NCI-H748 treated with DMSO at 0.1 percent for 48 hours (cell line): ENCODE measurements around the gene TECTB.

Source experiments
- DNase-seq: peaks from one replicate; lab custom pipeline; 2025; lab: John Stamatoyannopoulos, UW

The TECTB gene

DNA sequence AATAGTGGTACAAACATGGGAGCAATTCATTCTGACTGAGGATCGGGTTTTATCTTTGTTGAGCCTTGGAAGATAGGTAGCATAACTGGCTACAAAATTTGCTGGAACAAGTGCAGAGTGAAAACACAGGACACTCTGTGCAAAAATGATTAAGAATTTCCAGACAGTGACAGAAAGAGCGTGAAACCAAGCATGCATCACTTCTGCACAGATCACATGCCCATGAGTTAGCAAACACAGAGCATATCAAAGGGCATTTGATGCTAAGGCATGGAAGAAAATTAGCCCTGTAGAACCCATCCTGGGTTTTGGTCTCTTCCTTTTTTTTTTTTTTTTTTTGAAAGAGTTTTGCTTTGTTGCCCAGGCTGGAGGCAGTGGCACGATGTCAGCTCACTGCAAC lies 28.3 kb downstream of the TECTB start:
- DNase-seq: no peak

DNA sequence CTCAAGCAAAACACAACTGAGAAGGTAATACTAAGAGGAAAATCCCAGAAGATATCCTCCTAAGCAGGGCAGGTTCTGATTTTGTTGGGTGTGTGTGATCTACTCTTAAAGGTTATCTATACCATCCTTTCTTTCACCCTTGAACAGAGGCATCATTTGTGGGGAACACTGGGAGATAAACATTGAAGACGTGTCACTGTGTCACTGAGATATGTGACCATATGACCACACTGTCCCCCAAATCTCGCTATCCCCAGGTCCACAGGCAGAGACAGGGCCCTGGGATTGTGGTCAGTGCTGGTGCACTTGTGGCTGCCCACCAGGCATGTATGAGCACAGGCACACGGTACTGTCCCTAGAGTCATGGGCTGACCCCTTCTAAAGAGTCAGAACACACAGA lies 30.0 kb downstream of the TECTB start:
- no peak for DNase-seq

DNA sequence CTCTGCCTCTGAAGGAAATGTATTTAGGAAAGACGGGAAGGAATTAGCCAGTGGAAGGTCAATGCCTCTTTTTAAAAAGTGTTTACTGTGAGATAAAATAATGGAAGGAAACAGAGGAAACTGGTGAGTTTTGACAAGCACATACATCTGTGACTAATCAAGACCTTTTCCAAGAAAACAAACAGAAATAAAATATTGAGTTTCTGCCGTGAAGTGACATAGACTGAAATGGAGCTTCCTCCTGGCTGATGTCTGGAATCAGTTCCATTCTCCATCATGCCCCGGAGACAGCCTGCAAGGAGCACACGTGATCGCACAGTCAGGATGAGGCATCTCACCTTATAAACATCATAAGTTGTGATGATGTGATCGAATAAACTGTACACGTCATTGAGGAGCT lies 30.7 kb downstream of the TECTB start:
- no peak for DNase-seq

DNA sequence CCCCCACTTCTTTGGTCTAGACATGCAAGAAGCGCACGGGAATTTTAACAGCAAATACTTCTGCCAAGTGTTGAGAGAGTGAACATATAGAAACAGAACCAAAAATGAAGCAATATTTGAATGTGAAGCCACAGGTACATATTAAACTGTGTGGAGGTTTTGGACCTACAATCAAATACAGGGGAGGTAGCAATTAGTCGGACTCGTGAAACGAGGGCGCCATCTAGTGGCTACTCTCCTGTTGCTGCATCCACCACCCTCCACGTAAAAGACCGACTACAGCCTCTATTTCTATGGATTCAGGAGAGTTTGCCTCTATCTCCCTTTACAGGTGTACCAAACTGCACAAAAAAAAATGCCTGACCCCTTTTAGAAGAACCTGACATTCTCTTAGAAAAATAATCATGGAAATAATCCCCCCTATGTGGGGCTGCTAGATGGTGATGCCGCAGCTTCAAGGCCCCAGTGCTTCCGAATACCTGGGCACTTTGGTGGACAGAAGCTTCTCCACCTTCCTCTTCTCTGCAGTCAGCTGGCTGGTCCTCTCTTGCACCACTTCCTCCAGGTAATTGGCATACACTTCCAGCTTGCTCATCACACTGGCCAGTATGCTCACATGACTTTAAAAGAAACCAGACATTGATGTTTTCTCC lies 31.7 kb downstream of the TECTB start:
- peak; percentile 24 for DNase-seq

DNA sequence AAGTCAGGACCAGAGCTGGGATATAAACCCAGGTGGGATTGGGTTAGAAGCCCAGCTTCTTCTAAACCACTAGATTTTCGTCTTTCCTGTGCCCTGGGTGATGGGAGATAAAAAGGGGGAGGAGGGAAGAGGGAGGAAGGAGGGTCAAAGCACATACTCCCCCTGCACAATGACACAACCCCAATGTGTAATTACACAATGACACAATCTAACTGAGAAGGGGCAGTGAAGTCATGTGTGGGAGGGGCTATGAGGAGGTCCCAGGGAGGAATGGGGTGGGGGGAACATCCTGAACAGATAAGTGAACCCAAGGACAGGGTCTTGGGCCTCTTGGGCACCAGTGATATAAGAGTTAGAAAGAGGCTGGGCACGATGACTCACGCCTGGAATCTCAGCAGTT lies 44.5 kb downstream of the TECTB start:
- DNase-seq: no peak

DNA sequence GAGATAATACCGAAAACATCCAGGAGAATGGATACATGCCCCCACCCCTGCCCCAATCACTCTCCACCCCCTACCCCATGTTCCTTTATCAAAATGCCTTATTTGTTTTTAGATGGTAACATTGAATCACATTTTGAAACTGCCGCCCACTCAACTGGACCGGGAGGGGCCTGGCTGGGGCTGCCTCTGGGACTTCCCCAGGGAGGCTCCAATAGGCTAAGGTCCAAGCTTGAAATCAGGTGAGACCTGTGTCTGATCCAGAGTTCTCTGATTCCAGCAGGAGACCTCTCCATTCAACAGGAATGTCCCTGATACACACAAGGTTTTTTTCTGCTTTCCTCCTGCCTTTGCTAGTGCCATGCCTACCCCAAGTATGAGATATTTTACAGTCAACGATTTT lies 47.0 kb downstream of the TECTB start:
- DNase-seq: no peak

DNA sequence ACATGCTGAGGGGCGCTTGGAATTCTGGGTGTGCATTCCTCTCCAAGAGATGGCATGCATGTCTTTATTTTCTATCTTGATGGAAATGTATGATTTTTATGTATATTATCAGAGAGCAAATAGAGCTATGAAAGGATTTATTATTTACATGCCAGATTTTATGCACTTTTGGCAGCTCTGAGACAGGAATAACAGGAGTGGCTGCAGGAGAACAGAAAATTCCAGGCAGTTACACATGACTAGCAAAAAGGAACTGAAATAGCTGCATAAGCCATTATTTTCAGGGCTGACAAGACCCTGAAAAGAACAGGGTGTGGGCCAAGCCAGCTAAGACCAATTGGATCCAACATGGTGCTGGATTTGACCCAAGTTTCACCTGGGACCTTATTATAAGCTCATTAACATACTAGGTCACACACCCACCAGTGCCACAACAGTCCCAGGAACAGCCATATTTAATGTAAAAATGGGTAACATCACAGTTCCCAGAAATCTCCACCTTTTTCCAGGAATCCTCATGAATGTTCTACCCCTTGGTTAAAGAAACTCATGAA lies 47.5 kb downstream of the TECTB start:
- no peak for DNase-seq

DNA sequence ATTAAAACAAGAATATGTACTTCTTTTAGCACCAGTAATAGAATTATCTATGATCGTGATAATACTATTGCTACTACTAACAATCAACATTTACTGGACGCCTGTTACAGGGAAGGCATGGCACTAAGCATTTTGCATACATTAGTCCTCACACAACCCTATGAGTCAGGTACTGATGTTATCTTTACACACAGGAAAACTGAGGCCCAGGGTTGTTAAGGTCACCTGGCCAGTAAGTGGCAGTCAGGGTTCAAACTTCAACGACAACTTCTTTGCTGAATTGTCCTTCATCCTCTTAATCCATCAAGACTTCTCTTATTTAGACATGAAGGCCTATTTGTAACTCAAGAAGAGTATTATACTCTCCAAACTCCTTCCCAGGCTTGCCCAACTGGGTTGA lies 48.8 kb downstream of the TECTB start:
- no peak for DNase-seq

DNA sequence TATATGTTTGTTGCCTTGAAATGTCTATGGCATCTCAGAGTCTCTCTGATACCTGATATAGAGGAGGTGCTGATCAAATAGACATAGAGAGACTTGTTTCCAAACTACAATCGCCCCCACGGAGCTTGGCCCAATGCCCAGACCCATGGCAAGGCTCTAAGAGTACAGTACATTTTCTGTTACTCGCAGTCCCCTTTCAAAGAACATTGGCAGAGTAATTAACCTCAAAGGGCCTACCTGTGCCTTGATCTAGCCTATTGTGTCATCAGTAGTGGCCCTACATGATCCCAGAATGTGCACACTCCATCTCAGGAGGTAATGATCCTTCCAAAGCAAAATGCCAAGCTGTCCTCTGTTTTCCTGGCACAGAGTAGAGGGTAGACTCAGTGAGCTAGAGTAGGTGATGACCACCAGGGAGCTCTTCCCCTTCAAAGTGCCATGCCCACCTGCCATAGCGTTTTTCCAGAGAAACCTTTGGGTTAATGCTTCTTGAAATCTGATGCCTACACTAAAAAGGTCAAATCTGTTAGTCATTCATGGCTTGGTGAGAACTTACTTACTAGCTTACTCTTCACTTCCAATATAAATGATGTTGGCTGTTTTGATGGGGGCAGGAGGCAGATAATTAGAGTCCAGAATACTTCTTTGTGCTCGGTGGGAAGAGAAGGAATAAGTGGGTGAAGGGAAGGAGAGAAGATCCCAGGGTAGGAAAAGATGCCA lies 49.5 kb downstream of the TECTB start:
- peak; percentile 14 for DNase-seq

DNA sequence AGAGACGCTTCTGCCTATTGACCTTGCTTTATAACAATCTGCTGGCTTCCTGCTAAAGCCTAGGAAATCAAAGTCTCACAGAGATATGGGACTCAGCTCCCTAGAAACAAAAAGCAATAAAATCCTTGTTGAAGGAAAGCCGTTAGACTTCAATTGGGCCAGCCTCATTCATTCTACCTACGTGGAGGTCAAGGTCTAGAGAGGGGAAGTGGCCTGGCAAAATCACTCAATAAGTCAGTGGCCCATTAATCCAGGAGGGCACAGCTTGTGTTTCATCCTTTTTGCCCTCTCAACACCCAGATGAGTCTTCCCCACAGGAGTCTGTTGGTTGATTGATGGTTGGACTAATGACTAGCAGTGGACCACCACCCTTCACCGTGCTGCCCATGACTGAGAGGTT lies 50.3 kb downstream of the TECTB start:
- no peak for DNase-seq

DNA sequence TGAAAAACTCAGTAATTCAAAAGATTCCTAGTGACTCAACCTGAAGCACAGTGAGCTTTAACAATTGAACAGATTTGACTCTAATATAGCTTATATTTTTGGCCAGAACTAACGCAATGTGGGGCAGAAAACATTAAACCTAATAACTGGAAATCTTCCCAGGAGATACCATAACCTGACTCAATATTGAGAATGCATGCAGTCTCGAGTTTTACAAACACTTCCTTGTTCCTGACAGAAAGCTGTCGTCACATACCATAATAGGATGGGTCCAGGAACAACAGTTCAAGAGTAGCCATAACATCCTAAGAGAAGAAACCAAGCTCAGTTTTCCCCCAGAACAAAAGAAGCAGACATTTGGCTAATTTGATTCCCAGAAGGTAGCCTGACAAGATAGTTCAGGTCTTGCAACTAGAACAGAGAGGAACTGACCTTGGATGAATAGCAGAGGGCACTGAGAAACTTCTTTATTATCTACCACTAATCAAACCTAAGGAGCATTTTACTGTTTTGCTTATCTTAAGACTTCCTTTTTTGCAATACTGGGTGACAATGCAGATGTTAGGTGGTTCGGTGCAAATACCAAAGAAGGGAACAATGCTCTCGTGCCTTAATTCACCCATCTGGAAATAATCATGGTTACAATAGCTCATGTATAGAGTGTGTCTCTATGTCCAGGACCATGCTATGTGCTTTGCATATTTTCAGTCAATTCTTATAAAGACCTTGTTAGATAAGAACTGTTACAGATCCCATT lies 52.1 kb downstream of the TECTB start:
- DNase-seq: no peak

DNA sequence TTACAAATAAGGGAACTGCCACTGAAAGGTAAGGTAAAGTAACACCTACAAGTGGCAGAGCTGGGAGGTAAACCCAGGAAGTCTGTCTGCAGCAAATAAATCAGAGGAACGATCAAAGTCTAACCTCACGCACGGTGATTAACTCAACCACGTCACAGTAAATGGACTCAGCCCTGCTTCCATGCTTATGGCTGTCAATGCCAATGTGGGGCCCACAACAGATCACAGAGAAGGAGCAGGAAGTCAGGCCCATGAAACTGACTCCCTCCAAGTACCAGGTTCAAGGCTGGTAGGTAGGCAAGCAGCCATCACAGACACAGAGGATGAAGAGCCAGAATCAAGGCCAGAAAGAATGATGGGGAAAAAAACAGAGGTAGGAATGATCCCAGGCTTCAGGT lies 52.7 kb downstream of the TECTB start:
- no peak for DNase-seq

DNA sequence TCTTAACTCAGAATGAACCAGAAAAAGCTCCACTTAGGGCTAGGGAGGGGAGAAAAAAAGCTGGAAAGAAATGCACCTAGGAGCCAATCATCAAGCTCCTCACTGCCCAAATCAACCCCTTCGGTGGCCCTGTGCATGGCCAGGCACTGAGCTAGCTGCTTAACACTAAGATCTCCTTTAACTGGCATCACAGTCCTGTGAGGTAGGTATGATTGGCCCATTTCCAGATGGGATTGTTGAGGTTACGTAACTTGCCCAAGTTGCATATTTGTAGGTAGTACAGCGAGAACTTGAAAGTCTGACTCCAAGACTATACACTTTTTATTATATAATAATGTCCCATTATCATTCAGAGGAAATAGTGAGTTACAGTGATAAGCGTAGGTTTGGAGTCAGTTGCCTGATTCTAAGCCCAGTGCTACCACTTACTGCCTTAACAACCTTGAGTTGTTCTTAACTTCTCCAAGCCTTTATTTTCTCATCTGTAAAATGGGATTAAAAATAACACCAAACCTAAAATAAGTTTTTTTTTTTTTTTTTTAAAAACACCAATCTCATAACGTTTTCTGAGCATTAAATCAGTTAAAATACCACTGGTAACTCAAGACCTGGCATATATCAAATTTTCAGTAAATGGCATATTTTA lies 53.5 kb downstream of the TECTB start:
- DNase-seq: no peak

DNA sequence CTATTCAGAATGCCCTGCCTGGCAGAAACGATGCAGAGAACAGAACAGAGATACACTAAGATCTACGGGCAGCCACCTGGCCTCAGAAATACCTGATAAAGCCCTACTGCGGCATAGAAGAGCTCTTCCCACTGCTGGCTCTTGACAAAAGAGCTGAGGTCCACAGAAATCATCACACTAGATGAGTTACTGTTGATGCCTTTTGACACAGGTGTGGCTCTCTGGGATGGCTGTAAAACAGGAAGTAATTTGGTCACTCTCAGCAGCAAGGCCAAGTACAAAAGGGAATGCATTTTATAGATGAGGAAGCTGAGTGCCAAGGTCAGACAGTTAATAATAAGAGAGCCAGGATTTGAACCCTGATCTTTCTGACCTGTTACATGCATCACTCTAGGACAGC lies 55.8 kb downstream of the TECTB start:
- DNase-seq: no peak

DNA sequence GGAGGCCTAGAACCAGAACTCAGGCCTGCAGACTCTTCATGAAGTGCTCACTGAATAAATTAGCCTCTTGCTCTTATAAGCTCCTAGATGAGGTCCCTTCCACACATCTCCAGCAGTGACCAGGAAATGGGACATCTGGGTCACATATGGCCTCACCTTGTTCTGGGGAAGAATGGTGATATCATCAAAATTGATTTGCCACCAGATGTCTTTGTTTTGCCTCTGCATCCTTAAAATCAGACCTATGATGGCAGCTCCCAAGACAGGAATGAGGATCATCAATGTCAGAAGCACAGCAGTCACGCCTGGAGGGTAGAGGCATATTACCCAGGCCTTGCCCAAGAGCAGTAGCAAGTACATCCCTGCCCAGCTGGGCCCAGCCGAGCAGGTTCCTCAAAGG lies 57.4 kb downstream of the TECTB start:
- no peak for DNase-seq

DNA sequence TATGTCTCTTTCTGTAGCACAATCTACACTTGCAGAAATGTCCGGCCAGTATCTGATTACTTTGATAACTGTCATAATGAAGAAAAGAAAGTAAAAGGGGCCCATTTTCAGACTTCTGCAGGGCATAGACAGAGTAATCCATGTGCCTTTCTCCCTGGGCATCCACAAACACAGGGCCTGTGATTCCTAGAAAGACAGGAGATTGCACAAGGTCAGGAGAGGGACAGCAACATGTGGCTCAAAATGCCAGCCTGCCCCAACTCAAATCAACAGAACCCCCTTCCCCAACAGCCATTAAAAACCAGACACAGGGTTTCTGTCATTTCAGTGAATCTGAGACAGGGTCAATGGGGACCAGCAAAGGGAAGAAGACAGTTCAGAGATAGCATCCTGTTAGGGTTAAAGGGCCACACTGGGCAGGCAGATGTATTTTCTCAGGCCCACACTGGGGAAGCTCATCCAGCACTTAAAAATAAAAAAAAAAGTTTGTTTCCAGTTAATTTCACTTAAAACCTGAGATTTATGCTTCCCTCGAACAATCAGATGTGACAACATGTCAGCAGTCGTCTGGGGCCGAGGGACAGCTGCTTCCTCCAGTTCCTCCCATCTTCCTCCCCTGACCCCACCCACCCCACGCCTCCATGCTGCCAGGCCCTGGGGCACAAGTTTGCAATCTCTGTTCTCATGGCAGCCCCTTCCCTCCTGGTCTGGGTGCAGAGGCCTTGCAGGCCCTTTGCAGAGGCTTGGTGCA lies 60.0 kb downstream of the TECTB start:
- no peak for DNase-seq

DNA sequence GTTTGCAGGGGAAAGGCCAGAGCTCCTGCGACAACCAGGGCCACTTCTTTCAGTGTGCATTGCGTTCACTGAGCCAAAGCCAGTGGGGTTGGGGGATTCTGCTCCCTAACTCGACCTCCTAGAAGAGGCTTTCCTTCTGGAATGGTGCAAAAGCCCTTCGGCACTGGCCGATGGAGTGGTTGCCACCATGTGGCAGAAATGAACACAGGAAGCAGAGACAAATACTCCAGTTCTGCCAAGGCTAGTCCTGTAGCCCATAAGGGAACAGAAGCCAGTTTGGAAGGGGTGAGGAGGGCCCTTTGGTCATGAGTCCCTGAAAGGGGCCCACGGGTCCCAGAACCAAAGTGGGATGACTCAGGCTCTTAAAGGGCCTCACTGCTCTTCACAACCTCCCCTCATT lies 61.1 kb downstream of the TECTB start:
- no peak for DNase-seq

DNA sequence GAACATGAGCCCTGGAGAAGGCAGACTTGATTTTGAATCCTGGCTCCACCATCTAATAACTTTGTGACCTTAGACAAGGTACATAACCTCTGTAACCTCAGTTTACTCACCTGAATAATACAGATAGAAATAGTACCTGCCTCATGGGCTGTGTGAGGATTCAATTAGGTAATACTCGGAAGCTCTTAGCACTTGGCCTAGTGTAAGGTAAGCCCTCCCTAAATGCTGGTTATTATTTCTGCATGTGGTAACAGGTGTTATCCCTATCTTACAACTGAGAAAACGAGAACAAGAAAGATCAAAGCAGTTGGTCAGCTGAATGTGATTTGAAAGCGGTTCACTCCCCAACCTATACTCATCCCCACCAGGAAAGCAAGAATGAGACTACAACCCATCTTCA lies 62.0 kb downstream of the TECTB start:
- no peak for DNase-seq

DNA sequence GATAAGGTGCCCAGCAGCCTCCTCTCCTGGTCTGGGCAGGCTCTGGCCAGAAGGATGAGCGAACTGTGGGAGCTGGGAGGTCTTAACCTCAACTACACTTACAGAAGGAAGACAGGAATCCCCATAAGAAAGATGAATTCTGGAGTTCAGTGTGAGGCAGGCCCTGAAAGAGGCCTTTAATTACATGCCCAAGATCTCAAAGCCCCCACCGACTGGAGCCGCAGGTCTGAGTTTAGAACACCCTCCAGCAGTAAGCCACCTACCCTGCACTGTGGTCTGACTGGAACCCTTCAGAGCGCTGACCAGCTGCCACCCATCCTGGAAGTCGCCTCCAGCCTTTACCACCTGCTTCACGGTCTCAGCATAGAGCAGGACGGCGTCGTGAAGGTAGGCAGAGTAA lies 62.5 kb downstream of the TECTB start:
- no peak for DNase-seq

DNA sequence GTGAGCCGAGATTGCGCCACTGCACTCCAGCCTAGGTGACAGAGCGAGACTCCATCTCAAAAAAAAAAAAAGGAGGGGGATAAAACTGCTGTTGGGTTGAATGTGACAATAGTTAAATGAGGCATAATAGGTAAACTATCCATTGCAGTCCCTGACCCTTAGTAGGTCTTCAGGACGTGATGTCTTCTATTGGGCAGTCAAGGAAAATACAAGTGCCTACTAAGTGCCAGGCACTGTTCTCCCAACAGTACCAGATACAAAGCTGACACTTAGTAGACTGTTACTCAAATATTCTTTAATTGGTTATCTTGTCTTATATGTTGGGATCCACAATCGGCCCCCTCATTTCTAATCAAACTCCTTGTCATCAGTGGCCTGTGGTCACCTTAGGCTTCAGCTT lies 63.6 kb downstream of the TECTB start:
- DNase-seq: no peak

DNA sequence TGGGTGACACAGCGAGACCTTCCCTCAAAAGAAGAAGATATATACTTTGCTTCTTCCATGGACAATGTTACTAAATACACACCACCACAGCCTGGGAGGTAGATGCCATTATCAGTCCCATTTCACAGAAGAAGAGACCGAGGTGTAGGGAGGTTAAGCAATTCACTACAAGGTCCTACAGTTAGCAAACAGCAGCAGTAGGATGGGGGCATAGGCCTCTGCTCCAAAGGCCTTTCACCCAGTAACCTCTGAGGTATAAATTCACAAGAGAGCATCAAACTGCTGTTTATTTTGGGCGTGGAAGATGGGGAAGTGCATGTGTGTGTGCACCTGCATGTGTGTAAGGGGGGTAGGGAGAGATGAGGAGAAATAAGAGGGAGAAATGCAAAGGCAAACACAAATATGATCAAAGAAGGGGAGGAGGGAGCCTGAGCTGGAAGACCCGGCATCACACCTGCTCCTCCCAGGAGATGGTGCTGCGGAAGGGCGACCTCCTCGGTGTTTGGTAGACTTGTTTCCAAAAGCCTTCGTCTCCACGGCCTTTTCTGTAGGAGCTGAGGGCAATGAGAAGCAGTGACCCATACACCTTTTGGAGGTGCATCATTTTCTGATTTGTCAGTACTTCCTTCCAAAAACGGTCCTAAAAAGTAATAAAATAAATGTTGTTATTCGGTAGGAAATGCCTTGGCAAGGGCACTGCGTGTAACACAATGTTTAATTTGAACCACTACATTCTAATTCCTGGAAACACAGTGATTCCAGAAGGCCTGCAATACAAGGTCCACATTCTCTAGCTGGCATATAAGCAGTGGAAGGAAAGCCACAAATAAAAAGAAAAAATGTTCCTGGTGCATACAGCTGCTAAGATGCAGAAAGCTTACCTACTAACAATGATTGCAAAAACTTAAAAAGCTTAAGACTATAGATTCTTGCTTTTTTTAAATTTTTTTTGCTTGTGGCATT lies 64.8 kb downstream of the TECTB start:
- no peak for DNase-seq
